ENCODE measurements around the gene DDA1.
A peak's percentile ranks its signal among the peaks of the same experiment; 100 is the strongest.

DDA1 gene

GRCh38 chr19:17312189-17313113, 3.1 kb downstream of the DDA1 start:
- DNase-seq = no peak

DNA sequence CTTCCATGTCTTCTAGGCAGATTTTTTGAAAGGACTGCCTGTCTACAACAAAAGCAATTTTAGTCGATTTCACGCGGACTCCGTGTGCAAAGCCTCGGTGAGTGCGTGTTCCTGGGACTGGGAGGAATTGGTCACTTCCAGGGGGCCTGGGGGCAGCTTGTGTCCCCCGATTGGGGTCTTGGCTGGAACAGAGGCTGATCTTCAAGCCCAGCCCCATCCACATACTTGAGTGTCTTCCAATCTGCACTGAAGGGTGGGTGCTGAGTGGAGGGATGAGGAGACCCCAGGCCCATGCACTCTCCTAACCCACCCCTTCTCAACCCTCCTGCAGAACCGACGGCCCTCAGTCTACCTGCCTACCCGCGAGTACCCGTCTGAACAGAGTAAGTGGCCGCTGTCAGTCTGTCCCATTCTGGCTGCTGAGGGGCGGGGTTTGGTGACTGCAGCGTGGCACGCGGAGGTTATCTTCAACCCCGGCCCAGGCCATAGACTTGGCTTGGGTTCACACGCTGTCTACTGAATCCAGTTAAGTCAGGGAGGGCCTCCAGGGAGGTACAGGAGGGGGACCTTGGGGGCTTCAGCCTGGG, 4.7 kb downstream of the DDA1 start:
- no peak for DNase-seq

DNA sequence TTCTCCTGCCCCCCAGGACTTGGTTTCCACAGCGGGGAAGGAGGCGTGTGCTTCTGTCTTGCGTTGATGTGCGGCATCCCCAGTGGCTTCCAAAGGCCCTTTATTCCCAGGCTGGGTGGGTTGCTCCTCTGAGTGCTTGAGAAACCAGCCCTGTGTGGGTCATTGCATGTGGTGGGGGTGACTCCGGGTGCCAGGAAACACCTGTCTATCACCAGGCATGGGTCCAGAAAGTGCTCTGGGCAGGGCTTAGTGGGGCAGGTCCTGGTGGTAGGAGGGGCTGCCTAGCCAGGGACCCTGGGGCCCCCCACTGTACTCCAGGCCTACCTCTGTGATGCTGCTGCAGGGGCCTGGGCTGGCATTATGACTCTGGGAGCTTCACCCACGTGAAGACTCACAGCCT, 9.6 kb downstream of the DDA1 start:
- DNase-seq = no peak

- no peak for DNase-seq
These were observed 10.3 kb downstream of the DDA1 start for GRCh38 chr19:17319473-17320238.

DNA sequence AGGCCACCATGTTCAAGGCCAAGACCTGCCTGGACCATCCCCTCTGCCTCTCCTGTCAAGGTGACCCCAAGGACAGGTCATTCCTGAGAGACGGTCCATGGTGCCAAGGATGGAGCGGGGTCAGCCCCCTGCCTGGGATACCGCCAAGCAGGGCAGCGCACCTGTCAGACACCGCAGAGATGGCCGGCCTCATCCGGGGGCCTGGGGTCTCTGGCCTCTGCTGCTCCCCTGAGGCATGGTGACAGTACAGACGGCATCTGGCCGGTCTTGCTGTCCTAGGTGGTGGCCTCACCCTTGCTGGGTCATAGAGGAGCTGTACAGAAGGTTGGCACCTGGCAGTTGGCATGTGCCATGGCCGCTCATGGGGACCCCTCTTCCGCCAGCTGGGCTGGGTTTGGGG, 11.1 kb downstream of the DDA1 start:
- no peak for DNase-seq

- DNase-seq = no peak
These were observed 12.5 kb downstream of the DDA1 start for GRCh38 chr19:17321655-17322489.

- DNase-seq = no peak
These were observed 13.5 kb downstream of the DDA1 start for GRCh38 chr19:17322854-17323253.

- DNase-seq = no peak
These were observed 14.1 kb downstream of the DDA1 start for GRCh38 chr19:17323300-17323963.

DNA sequence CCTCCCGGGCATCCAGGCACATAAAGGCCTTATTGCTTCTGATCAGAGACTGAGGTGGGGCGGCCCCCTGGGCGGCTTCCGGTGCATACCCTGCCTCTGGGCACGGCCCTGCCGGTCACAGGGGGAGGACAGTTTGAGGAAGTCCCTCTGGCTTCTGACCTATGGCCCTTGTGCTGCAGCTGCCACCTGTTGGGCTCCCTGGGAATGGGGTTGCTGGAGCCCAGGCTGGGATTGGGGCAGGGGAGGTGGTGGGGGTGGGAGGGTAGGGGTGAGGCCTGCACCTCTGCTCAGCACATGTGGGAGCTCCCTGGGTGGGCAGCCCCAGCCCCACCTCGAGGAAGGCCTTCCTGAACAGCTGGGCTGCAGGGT, 14.6 kb downstream of the DDA1 start:
- DNase-seq = no peak

GRCh38 chr19:17324357-17325114, 15.2 kb downstream of the DDA1 start:
- DNase-seq = no peak

DNA sequence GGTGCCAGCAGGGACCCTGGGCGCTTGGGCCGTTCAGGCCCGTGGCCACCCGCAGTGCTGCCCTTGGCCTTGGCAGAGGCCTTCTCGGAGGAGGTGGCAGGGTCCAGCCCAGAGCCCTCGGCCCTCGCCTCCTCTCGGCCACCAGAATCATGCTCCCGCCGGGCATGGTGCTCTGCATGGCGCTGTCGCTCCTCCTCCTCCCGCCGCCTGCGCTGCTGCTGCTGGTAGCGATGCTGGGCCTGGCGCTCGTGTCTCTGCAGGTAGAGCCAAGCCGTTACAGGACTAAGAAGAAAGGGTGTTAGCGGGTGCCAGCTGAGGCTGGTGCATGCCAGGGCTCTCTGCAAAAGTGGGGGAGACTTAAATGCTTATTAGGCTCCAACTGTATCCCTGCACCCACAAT, 15.8 kb downstream of the DDA1 start:
- DNase-seq = no peak

DNA sequence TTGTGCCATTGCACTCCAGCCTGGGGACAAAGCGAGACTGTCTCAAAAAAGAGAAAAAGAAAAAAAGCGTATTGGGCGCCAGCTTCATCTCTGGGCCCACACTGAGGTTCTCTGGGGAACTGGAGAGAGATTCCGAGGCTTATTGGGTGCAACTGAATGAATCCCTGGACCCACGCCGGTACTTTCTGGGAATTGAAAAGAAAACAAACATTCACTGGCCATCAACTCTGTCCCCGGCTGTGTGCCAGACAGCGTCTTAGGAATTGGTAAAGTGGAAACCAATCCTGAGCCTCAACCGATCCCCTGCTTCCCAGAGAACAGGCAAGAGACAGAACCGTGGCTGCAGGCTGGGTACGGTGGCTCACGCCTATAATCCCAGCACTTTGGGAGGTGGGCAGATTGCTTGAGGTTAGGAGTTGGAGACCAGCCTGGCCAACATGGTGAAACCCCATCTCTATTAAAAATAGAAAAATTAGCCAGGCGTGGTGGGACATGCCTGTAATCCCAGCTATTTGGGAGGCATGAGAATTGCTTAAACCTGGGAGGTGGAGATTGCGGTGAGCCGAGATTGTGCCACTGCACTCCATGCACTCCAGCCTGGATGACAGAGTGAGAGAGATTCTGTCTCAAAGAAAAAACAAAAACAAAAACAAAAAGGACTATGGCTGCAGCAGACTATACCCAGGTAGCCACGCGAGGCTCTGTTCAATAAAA, 16.7 kb downstream of the DDA1 start:
- DNase-seq = no peak

GRCh38 chr19:17326595-17326966, 17.2 kb downstream of the DDA1 start:
- DNase-seq = no peak

GRCh38 chr19:17327068-17327653, 17.8 kb downstream of the DDA1 start:
- DNase-seq = no peak

- DNase-seq = peak; percentile 51 to 56
These were observed 18.5 kb downstream of the DDA1 start for GRCh38 chr19:17327654-17328516.

GRCh38 chr19:17328517-17329365, 19.4 kb downstream of the DDA1 start:
- peak; percentile 63 to 67 for DNase-seq

- no peak for DNase-seq
These were observed 20.3 kb downstream of the DDA1 start for GRCh38 chr19:17329366-17330261.
